ENCODE data around the gene RUNX2.

RUNX2 gene

GRCh38 chr6:45301348-45302142, 26.6 kb upstream of the RUNX2 start:
- Histone ChIP-seq H3K27ac (no peak overlapping the region), H3K27me3 (no peaks in the 10 kb centered on the region), H3K4me3 (no peak overlapping the region), H3K4me1 (no peaks in the 10 kb centered on the region), H3K9me3 (replicated peaks in 1 of 11) (peaks cover 10 to 23% (median 16%) of the 10 kb centered on the region in 11 experiments; a peak in 21 of 22 replicates), H3K4me2 (no peak overlapping the region), H3K36me3 (peaks cover 0 to 9% (median 0%) of the 10 kb centered on the region in 11 experiments; a peak in 3 of 22 replicates), H4K20me1 (no peaks in the 10 kb centered on the region), H3K9ac (no peak overlapping the region)
- TF ChIP-seq Cebpa-rat (IDR thresholded peaks at IDR 0.05): no peak

GRCh38 chr6:45302832-45303231, 25.3 kb upstream of the RUNX2 start:
- Histone ChIP-seq H3K27me3 (no peaks in the 10 kb centered on the region), H3K9me3 (replicated peaks in 1 of 11) (peaks cover 21 to 33% (median 28%) of the 10 kb centered on the region in 11 experiments), H3K4me2 (no peak overlapping the region), H3K4me3 (no peak overlapping the region), H4K20me1 (no peaks in the 10 kb centered on the region), H3K27ac (no peak overlapping the region), H3K4me1 (peaks cover 0 to 5% (median 0%) of the 10 kb centered on the region in 10 experiments; a peak in 2 of 20 replicates), H3K36me3 (peaks cover 0 to 10% (median 0%) of the 10 kb centered on the region in 11 experiments; a peak in 3 of 22 replicates), H3K9ac (no peak overlapping the region)
- no peak for TF ChIP-seq Cebpa-rat (IDR thresholded peaks at IDR 0.05)

GRCh38 chr6:45305546-45305945, 22.6 kb upstream of the RUNX2 start:
- TF ChIP-seq Cebpa-rat (IDR thresholded peaks at IDR 0.05): no peak

GRCh38 chr6:45310118-45310788, 17.9 kb upstream of the RUNX2 start:
- H3K9me3 ChIP-seq (replicated peaks in 1 of 11): peaks cover 17 to 67% (median 42%) of the 10 kb centered on the region in 11 experiments
- peak overlapping the region in 9 of 11 experiments; percentile 16 to 74 (median 71); a peak in 16 of 22 replicates for H3K27ac ChIP-seq
- peak overlapping the region in 7 of 11 experiments; percentile 31 to 57 (median 43); a peak in 10 of 22 replicates for H3K9ac ChIP-seq
- H3K4me3 ChIP-seq: peak overlapping the region in 7 of 10 experiments; percentile 27 to 52 (median 39); a peak in 13 of 20 replicates
- H3K4me1 ChIP-seq: peaks cover 10 to 53% (median 30%) of the 10 kb centered on the region in 10 experiments
- no peaks in the 10 kb centered on the region for H4K20me1 ChIP-seq
- H3K4me2 ChIP-seq: peak overlapping the region; percentile 24 to 93 (median 83)
- H3K27me3 ChIP-seq: no peaks in the 10 kb centered on the region
- TF ChIP-seq Cebpa-rat (IDR thresholded peaks at IDR 0.05): no peak
- H3K36me3 ChIP-seq: peaks cover 0 to 10% (median 0%) of the 10 kb centered on the region in 11 experiments; a peak in 3 of 22 replicates

More at GRCh38 chr6:45305546-45305945, 22.6 kb upstream of the RUNX2 start:
- Histone ChIP-seq H3K27me3 (no peaks in the 10 kb centered on the region), H3K4me3 (no peak overlapping the region), H3K4me2 (no peak overlapping the region), H3K9me3 (replicated peaks in 1 of 11) (peaks cover 24 to 51% (median 36%) of the 10 kb centered on the region in 11 experiments), H3K27ac (no peak overlapping the region), H3K4me1 (peaks cover 9 to 23% (median 11%) of the 10 kb centered on the region in 10 experiments), H4K20me1 (no peaks in the 10 kb centered on the region), H3K36me3 (peaks cover 0 to 10% (median 0%) of the 10 kb centered on the region in 11 experiments; a peak in 3 of 22 replicates), H3K9ac (no peak overlapping the region)

GRCh38 chr6:45314146-45314545, 14.0 kb upstream of the RUNX2 start:
- Histone ChIP-seq H3K27me3 (no peaks in the 10 kb centered on the region), H3K9ac (no peak overlapping the region), H4K20me1 (no peaks in the 10 kb centered on the region), H3K4me1 (peaks cover 10 to 43% (median 28%) of the 10 kb centered on the region in 10 experiments), H3K4me2 (no peak overlapping the region), H3K9me3 (replicated peaks in 1 of 11) (peaks cover 4 to 45% (median 12%) of the 10 kb centered on the region in 11 experiments; a peak in 17 of 22 replicates), H3K36me3 (no peaks in the 10 kb centered on the region), H3K4me3 (no peak overlapping the region), H3K27ac (no peak overlapping the region)
- no peak for TF ChIP-seq Cebpa-rat (IDR thresholded peaks at IDR 0.05)

GRCh38 chr6:45320349-45320748, 7.8 kb upstream of the RUNX2 start:
- H3K4me1 ChIP-seq: peaks cover 0 to 10% (median 3%) of the 10 kb centered on the region in 10 experiments; a peak in 6 of 20 replicates
- no peak overlapping the region for H3K27ac ChIP-seq
- H3K9ac ChIP-seq: no peak overlapping the region
- no peak overlapping the region for H3K4me2 ChIP-seq
- peaks cover 0 to 13% (median 4%) of the 10 kb centered on the region in 11 experiments; a peak in 5 of 22 replicates for H3K9me3 ChIP-seq (replicated peaks in 1 of 11)
- TF ChIP-seq Cebpa-rat (IDR thresholded peaks at IDR 0.05): no peak
- H4K20me1 ChIP-seq: no peaks in the 10 kb centered on the region
- H3K27me3 ChIP-seq: no peaks in the 10 kb centered on the region
- H3K4me3 ChIP-seq: no peak overlapping the region
- H3K36me3 ChIP-seq: no peaks in the 10 kb centered on the region

- H3K27ac ChIP-seq: no peak overlapping the region
- H3K27me3 ChIP-seq: no peaks in the 10 kb centered on the region
- H3K9me3 ChIP-seq (replicated peaks in 1 of 11): no peaks in the 10 kb centered on the region
- H4K20me1 ChIP-seq: no peaks in the 10 kb centered on the region
- H3K4me2 ChIP-seq: peak overlapping the region in 6 of 11 experiments; percentile 3 to 36 (median 29); a peak in 5 of 22 replicates
- H3K4me3 ChIP-seq: no peak overlapping the region
- H3K9ac ChIP-seq: no peak overlapping the region
- H3K36me3 ChIP-seq: no peaks in the 10 kb centered on the region
- no peak for TF ChIP-seq Cebpa-rat (IDR thresholded peaks at IDR 0.05)
- peaks cover 0 to 10% (median 3%) of the 10 kb centered on the region in 10 experiments; a peak in 6 of 20 replicates for H3K4me1 ChIP-seq
Measured at GRCh38 chr6:45323656-45324224, 4.4 kb upstream of the RUNX2 start.

GRCh38 chr6:45326698-45327417, 1.3 kb upstream of the RUNX2 start:
- Histone ChIP-seq H3K27ac (no peak overlapping the region), H3K4me2 (no peak overlapping the region), H3K36me3 (no peaks in the 10 kb centered on the region), H3K9me3 (replicated peaks in 1 of 11) (no peaks in the 10 kb centered on the region), H4K20me1 (no peaks in the 10 kb centered on the region), H3K4me3 (no peak overlapping the region), H3K9ac (no peak overlapping the region), H3K4me1 (peaks cover 0 to 10% (median 3%) of the 10 kb centered on the region in 10 experiments; a peak in 6 of 20 replicates), H3K27me3 (no peaks in the 10 kb centered on the region)
- TF ChIP-seq Cebpa-rat (IDR thresholded peaks at IDR 0.05): no peak

Measured in BLaER1 treated with 17β-estradiol and CSF1 and Interleukin-3, amounts not matched to agents 10 nM and 100 nM (cell line).